Activated CD4-positive, alpha-beta memory T cell treated with anti-CD3 and anti-CD28 coated beads for 36 hours (primary cell): Measurements from ENCODE around the gene SAMD11. TPM values are rescaled to one million over a fixed set of nuclear protein-coding genes. Genes with fewer than 3 reads are reported as not detected.

Experiments used
- CTCF ChIA-PET: fragments of 350-600 bp; sonication (Branson Sonifier 250); formaldehyde crosslinking; loops from one replicate; lab custom pipeline; 2021; ENCODE audit warnings: antibody characterized with exemption, inconsistent platforms; lab: Charles Lee
- POLR2A ChIA-PET: fragments of 350-600 bp; sonication (Branson Sonifier 250); formaldehyde crosslinking; loops from one replicate; lab custom pipeline; 2021; ENCODE audit warnings: antibody characterized with exemption; lab: Charles Lee
- DNase-seq: peaks from one replicate; pipeline ENCODE4 v3.0.0-alpha.2; 2020
- H3K27ac Mint-ChIP-seq: one replicate; pipeline ENCODE4 v1.8.0; 2021; ENCODE audit warnings: mixed read lengths
- H3K27me3 Mint-ChIP-seq: one replicate; pipeline ENCODE4 v1.8.0; 2021; ENCODE audit warnings: mixed read lengths
- H3K36me3 Mint-ChIP-seq: one replicate; pipeline ENCODE4 v1.8.0; 2021; ENCODE audit warnings: mixed read lengths
- H3K4me1 Mint-ChIP-seq: one replicate; pipeline ENCODE4 v1.8.0; 2021; ENCODE audit warnings: low read depth, mixed read lengths
- H3K4me3 Mint-ChIP-seq: one replicate; pipeline ENCODE4 v1.8.0; 2021; ENCODE audit warnings: mild to moderate bottlenecking, mixed read lengths
- H3K9me3 Mint-ChIP-seq: one replicate; pipeline ENCODE4 v1.8.0; 2021; ENCODE audit warnings: mixed read lengths
- intact Hi-C: fragments of 100-400 bp; cut with micrococcal nuclease; formaldehyde crosslinking; loops from one replicate; pipeline ENCODE4 v1.15.1; 2023
- total RNA-seq, 2 experiments: library from RNA; stranded (reverse); gene quantifications; one replicate each; pipeline ENCODE4 v1.2.3, GENCODE V29; 2021

SAMD11 gene
- total RNA-seq, 2 experiments from 2014 or later: not detected

DNA sequence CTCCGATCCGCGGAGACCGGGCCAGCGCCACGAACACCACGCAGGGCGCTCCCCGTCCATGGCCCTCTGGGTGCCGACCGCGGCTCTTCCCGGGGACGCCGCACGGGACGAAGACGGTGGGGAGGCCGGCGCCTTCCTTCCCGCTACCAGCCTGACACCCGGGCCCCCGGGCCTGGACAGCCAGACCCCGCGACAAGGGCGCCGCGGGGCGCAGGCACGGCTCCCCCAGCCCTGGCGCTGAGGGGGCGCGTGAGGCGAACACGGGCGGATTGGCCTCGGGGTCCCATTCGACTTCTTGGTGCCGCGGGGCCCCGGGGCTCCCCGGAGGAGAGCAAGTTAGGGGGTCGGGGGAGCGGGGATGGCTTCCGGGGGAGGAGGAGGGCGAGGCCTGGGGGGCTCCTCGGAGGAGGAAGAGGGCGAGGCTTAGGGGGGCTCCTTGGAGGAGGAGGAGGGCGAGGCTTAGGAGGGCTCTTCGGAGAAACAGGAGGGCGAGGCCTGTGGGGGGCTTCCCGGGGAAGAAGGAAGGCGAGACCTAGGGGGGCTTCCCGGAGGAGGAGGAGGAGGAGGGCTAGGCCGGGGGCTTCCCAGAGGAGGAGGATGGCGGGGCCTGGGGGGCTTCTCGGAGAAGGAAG is 36.1 kb downstream of the SAMD11 start:
- Mint-ChIP-seq H3K9me3 (no peaks in the 10 kb centered on the region), H3K27ac (no peak overlapping the region), H3K27me3 (no peaks in the 10 kb centered on the region), H3K4me1 (peaks cover 16% of the 10 kb centered on the region), H3K4me3 (peak overlapping the region; percentile 92), H3K36me3 (peaks cover 26% of the 10 kb centered on the region)
- intact Hi-C loops: loop anchor here (10.0 kb wide), 1 partner anchor 105 kb away; no protein-coding TSS in a partner anchor
- CTCF ChIA-PET: interaction anchor here (1.0 to 1.4 kb wide), 2 partner anchors 25 to 33 kb away, joined by 3 to 4 read pairs; no protein-coding TSS in a partner anchor
- POLR2A ChIA-PET: interaction anchor here (1.1 kb wide), 1 partner anchor 54 kb away, joined by 5 read pairs; no protein-coding TSS in a partner anchor
- DNase-seq: no peak

DNA sequence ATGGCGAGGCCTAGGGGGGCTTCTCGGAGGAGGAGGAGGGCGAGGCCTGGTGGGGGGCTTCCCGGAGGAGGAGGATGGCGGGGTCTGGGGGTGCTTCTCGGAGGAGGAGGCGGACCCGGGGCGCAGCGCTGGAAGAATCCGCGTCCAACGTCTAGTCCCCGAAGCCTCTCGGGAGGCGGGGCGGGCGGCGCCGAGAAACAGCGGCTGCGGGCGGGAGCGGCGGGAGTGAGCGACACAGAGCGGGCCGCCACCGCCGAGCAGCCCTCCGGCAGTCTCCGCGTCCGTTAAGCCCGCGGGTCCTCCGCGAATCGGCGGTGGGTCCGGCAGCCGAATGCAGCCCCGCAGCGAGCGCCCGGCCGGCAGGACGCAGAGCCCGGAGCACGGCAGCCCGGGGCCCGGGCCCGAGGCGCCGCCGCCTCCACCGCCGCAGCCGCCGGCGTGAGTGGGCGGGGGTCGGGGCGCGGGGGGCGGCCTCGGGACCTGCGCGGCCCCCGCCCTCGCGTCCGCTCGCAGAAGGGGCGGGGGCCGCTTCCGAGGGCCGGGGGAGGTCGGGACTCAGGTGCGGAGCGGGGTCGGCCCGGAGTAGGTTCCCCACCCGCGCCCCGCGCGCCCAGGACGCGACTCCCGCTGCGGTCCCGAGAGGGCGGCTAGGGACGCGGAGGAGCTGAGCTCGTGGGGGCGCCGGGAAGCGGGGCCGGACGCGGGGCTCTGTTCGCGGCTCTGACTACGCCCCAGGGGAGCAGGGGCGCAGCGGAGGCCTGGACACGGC is 36.8 kb downstream of the SAMD11 start, which contains the start of gene KLHL17:
KLHL17 (plus strand) TSS at position 222 of the 769 bp plus-strand sequence; CDS start at position 332, 110 bp downstream.
- Mint-ChIP-seq H3K27me3 (no peaks in the 10 kb centered on the region), H3K27ac (no peak within 1 kb of the TSS), H3K4me1 (peaks cover 17% of the 10 kb centered on the region), H3K9me3 (no peaks in the 10 kb centered on the region), H3K36me3 (peaks cover 21% of the 10 kb centered on the region), H3K4me3 (peak within 1 kb of the TSS; percentile 92)
- POLR2A ChIA-PET: interaction anchor here (0.8 kb wide), 1 partner anchor 54 kb away, joined by 3 read pairs; no protein-coding TSS in a partner anchor
- DNase-seq: peak; percentile 88
- CTCF ChIA-PET: interaction anchor here (1.0 kb wide), 1 partner anchor 16 kb away, joined by 3 read pairs; no protein-coding TSS in a partner anchor
- intact Hi-C loops: loop anchor here (10.0 kb wide), 1 partner anchor 104 kb away; no protein-coding TSS in a partner anchor

DNA sequence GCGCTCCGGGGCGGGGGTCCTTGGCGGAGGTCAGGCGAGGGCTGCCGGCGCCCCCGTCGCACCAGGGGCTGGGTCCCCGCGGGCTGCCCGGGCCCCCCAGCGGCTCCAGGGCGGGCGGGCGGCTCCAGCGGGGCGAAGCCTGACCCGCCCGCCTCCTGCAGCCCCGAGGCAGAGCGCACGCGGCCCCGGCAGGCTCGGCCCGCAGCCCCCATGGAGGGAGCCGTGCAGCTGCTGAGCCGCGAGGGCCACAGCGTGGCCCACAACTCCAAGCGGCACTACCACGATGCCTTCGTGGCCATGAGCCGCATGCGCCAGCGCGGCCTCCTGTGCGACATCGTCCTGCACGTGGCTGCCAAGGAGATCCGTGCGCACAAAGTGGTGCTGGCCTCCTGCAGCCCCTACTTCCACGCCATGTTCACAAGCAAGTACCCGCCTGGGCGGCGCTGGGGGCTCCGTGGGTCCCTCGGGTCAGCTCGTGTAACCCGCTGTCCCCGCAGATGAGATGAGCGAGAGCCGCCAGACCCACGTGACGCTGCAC is 37.5 kb downstream of the SAMD11 start:
- ChIA-PET POLR2A (interaction anchor here (0.8 kb wide), 1 partner anchor 53 kb away, joined by 3 read pairs; no protein-coding TSS in a partner anchor), CTCF (interaction anchor here (1.0 kb wide), 1 partner anchor 15 kb away, joined by 3 read pairs; no protein-coding TSS in a partner anchor)
- DNase-seq: no peak
- Mint-ChIP-seq H3K27me3 (no peaks in the 10 kb centered on the region), H3K4me3 (peak overlapping the region; percentile 49), H3K9me3 (no peaks in the 10 kb centered on the region), H3K4me1 (peaks cover 22% of the 10 kb centered on the region), H3K36me3 (peaks cover 15% of the 10 kb centered on the region), H3K27ac (no peak overlapping the region)
- intact Hi-C loops: loop anchor here (10.0 kb wide), 1 partner anchor 104 kb away; no protein-coding TSS in a partner anchor

DNA sequence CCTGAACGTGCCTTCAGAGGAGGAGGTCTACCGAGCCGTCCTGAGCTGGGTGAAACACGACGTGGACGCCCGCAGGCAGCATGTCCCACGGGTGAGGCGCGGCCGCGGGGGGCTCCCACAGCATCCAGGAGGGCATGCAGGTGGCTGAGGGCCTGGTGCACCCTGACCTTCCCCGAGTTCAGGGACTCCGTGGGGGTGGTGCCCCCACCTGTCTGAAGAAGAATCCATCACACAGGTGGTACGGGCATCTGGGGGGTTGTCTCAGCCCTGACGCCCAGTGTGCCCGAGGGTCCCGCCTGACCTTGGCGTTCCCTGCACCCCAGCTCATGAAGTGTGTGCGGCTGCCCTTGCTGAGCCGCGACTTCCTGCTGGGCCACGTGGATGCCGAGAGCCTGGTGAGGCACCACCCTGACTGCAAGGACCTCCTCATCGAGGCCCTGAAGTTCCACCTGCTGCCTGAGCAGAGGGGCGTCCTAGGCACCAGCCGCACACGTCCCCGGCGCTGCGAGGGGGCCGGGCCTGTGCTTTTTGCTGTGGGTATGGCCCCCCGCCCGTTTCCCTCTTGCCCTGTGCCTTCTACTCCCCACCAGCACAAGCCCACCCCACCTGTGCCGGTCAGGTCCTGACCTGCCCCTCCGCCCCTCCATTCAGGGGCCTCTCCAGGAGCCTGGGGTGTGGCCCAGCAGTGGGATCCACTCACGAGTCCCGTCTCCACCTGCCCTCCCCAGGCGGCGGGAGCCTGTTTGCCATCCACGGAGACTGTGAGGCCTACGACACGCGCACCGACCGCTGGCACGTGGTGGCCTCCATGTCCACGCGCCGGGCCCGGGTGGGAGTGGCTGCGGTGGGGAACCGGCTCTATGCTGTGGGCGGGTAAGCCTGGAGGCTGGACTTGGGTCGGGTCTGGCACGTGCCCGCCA is 38.9 kb downstream of the SAMD11 start:
- DNase-seq: no peak
- H3K9me3 Mint-ChIP-seq: no peaks in the 10 kb centered on the region
- H3K27ac Mint-ChIP-seq: no peak overlapping the region
- peaks cover 6% of the 10 kb centered on the region for H3K36me3 Mint-ChIP-seq
- H3K27me3 Mint-ChIP-seq: no peaks in the 10 kb centered on the region
- ChIA-PET CTCF (no interaction called here), POLR2A (no interaction called here)
- H3K4me3 Mint-ChIP-seq: no peak overlapping the region
- H3K4me1 Mint-ChIP-seq: peaks cover 16% of the 10 kb centered on the region
- intact Hi-C loops: loop anchor here (10.0 kb wide), 1 partner anchor 102 kb away; no protein-coding TSS in a partner anchor

DNA sequence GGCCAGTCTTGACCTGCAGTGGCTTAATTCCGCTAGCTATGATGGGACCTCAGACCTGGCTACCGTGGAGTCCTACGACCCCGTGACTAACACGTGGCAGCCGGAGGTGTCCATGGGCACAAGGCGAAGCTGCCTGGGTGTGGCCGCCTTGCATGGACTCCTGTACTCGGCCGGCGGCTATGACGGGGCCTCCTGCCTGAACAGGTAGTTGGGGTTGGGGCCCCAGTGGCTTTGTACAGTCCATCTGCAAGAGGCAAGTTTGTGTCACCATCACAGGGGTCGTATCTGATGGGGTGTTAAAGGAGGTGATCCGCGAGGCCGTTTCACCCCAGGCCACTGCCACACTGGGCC is 39.6 kb downstream of the SAMD11 start:
- Mint-ChIP-seq H3K27ac (no peak overlapping the region), H3K4me3 (no peak overlapping the region), H3K27me3 (no peaks in the 10 kb centered on the region), H3K36me3 (peaks cover 4% of the 10 kb centered on the region), H3K4me1 (peaks cover 14% of the 10 kb centered on the region), H3K9me3 (no peaks in the 10 kb centered on the region)
- intact Hi-C loops: loop anchor here (10.0 kb wide), 1 partner anchor 102 kb away; no protein-coding TSS in a partner anchor
- DNase-seq: no peak
- ChIA-PET POLR2A (no interaction called here), CTCF (no interaction called here)

DNA sequence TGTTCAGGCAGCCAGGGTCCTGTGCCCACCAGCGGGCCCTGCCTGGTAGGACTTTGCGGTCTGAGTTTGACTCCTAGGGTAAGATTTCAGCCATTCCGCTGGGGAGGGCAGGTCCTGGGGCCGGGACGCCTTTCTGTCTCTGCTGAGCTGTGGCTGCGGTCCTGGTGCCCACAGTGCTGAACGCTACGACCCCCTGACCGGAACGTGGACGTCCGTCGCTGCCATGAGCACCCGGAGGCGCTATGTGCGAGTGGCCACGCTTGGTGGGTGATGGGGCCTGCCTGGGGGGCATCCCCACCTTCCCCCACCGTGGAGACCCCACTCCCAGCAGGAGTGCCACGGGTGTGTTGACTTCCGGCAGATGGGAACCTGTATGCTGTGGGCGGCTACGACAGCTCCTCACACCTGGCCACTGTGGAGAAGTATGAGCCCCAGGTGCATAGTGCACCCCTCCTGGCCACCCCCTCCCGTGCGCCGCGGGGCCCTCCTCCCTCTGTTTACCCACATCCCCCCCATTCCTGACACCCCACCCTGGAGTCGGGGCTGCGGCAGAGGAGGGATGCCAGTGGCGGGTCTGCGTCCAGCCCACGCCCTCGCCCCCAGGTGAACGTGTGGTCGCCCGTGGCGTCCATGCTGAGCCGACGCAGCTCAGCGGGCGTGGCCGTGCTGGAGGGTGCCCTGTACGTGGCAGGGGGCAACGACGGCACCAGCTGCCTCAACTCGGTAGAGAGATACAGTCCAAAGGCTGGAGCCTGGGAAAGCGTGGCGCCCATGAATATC is 40.2 kb downstream of the SAMD11 start:
- Mint-ChIP-seq H3K27me3 (no peaks in the 10 kb centered on the region), H3K27ac (no peak overlapping the region), H3K36me3 (peaks cover 3% of the 10 kb centered on the region), H3K9me3 (no peaks in the 10 kb centered on the region), H3K4me3 (no peak overlapping the region), H3K4me1 (peaks cover 11% of the 10 kb centered on the region)
- ChIA-PET POLR2A (no interaction called here), CTCF (no interaction called here)
- intact Hi-C loops: loop anchor here (10.0 kb wide), 1 partner anchor 101 kb away; no protein-coding TSS in a partner anchor
- DNase-seq: no peak

DNA sequence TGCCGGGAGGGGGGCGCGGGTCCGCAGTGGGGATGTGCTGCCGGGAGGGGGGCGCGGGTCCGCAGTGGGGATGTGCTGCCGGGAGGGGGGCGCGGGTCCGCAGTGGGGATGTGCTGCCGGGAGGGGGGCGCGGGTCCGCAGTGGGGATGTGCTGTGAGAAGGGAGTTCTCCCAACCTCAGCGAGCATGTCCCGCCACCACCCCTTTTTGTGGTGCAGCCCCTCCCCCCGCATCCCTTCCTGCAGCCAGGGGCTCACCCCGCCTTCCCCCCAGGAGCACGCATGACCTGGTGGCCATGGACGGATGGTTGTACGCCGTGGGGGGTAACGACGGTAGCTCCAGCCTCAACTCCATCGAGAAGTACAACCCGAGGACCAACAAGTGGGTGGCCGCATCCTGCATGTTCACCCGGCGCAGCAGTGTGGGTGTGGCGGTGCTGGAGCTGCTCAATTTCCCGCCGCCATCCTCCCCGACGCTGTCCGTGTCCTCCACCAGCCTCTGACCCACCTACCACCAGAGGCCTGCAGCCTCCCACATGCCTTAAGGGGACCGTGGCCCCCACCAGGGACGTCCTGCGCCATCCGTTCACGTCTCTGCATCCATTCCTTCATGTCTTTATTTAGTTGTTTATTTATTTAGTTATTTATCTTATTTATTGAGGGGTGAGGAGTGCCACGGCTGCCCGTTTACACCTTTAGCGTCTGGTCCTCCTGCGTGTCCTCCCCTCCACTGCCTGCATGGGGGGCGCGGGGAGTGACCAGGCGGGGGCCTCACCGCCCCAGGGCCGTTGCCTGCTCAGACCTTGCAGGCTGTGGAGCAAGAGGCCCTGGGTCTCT is 41.2 kb downstream of the SAMD11 start:
- intact Hi-C loops: loop anchor here (10.0 kb wide), 1 partner anchor 100 kb away; no protein-coding TSS in a partner anchor
- no peak overlapping the region for H3K27ac Mint-ChIP-seq
- H3K36me3 Mint-ChIP-seq: peaks cover 3% of the 10 kb centered on the region
- ChIA-PET POLR2A (no interaction called here), CTCF (no interaction called here)
- DNase-seq: no peak
- no peak overlapping the region for H3K4me3 Mint-ChIP-seq
- H3K4me1 Mint-ChIP-seq: peaks cover 11% of the 10 kb centered on the region
- peaks cover 2% of the 10 kb centered on the region for H3K9me3 Mint-ChIP-seq
- H3K27me3 Mint-ChIP-seq: no peaks in the 10 kb centered on the region

DNA sequence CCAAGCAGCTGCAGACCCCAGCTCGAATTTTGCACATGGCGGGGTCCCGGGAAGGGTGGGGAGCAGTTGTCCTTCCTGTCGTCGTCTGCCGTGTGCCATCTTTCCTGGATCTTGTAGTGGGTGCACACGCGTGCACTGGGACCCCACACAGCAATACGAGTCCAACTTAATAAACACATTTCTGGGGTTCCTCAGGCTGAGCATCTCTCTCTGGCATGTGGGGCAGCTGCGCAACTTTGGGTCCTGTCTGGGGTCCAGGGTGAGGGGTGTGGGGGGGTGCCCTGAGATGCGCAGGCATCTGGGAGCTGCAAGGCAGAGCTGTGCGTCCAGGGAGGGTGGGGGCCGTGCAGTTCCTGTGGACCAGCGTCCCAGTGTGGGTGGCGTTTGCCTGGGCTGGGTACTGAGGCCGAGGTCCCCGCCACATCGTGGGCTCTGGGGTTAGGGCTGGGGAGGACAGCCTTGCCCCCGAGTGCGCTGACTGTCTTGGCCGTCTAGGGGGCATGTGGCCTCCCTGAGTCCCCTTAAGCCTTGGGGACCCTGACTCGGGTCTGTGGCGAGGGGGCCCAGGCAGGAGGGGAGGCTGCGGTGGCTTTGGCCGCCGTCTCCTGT is 41.9 kb downstream of the SAMD11 start:
- ChIA-PET POLR2A (no interaction called here), CTCF (no interaction called here)
- DNase-seq: no peak
- Mint-ChIP-seq H3K4me1 (peaks cover 11% of the 10 kb centered on the region), H3K4me3 (peak overlapping the region; percentile 56), H3K27me3 (no peaks in the 10 kb centered on the region), H3K27ac (peak overlapping the region; percentile 42), H3K9me3 (peaks cover 2% of the 10 kb centered on the region), H3K36me3 (peaks cover 3% of the 10 kb centered on the region)
- intact Hi-C loops: loop anchor here (10.0 kb wide), 1 partner anchor 99 kb away; no protein-coding TSS in a partner anchor

DNA sequence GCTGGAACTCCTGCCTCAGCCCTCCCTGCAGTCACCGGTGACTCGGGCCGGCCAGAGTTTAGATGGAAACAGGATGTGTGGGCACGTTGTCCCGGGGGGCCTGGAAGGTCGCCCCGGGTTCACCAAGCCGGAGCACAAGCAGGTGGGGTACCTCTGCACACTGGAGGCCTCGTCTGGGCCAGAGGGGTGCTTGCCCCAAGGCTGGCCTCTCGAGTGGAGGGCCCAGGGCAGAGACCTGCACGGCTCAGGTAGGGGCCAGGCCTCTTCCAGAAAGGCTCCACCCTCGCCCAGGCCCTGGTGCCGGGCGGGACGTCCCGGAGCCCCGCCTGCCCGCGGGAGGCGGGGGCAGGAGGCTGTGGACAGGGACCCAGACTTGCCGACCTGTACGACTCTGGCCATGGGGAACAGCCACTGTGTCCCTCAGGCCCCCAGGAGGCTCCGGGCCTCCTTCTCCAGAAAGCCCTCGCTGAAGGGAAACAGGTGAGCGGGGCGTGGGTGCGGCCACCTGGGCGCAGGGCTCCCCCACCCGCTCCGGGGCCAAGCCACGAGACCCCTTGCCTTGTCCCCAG is 42.5 kb downstream of the SAMD11 start, which contains the start of gene PLEKHN1:
PLEKHN1 (plus strand) TSS at position 348 of the 569 bp plus-strand sequence; CDS start at position 398, 50 bp downstream.
- peak within 1 kb of the TSS; percentile 74 for H3K27ac Mint-ChIP-seq
- DNase-seq: peak; percentile 71
- CTCF ChIA-PET: interaction anchor here (0.6 to 1.8 kb wide), 4 partner anchors 10 to 62 kb away, joined by 4 to 7 read pairs (median 6); no protein-coding TSS in a partner anchor
- H3K4me3 Mint-ChIP-seq: peak within 1 kb of the TSS; percentile 79
- no peaks in the 10 kb centered on the region for H3K27me3 Mint-ChIP-seq
- POLR2A ChIA-PET: no interaction called here
- peaks cover 10% of the 10 kb centered on the region for H3K4me1 Mint-ChIP-seq
- H3K9me3 Mint-ChIP-seq: peaks cover 2% of the 10 kb centered on the region
- intact Hi-C loops: loop anchor here (10.0 kb wide), 1 partner anchor 99 kb away; no protein-coding TSS in a partner anchor
- peaks cover 3% of the 10 kb centered on the region for H3K36me3 Mint-ChIP-seq
